OCI-LY1 (cell line): Measurements from ENCODE around the gene NUP42.

Experiments used
- H2AFZ ChIP-seq: fragments of 200-600 bp; sonication (generic), shearing (Covaris generic); 2 replicates; pipeline ENCODE4 v1.6.0; 2014; ENCODE audit warnings: antibody characterized with exemption, mild to moderate bottlenecking, low read length
- H3F3A ChIP-seq: fragments of 200-600 bp; sonication (generic), shearing (Covaris generic); 2 replicates; pipeline ENCODE4 v1.6.0; 2014; ENCODE audit warnings: mild to moderate bottlenecking, antibody characterized with exemption, low read length, moderate library complexity; ENCODE audit not compliant: insufficient read depth
- H3K27ac ChIP-seq: fragments of 200-600 bp; sonication (generic); 2 replicates; pipeline ENCODE4 v1.5.1; 2014; ENCODE audit warnings: low read length, mixed run types, mild to moderate bottlenecking, low read depth; ENCODE audit not compliant: poor library complexity, severe bottlenecking
- H3K27me3 ChIP-seq: fragments of 200-600 bp; sonication (generic); 2 replicates; pipeline ENCODE4 v1.6.0; 2014; ENCODE audit warnings: antibody characterized with exemption, mild to moderate bottlenecking, low read length, moderate library complexity; ENCODE audit not compliant: insufficient read depth
- H3K36me3 ChIP-seq: fragments of 200-600 bp; sonication (generic); 2 replicates; pipeline ENCODE4 v1.6.1; 2014; ENCODE audit warnings: mild to moderate bottlenecking, antibody characterized with exemption, low read length, moderate library complexity, mixed read lengths; ENCODE audit not compliant: insufficient read depth
- H3K4me1 ChIP-seq: fragments of 200-600 bp; sonication (generic); 2 replicates; pipeline ENCODE4 v1.5.1; 2014; ENCODE audit warnings: mild to moderate bottlenecking, low read length, moderate library complexity; ENCODE audit not compliant: insufficient read depth, severe bottlenecking
- H3K4me2 ChIP-seq: fragments of 200-600 bp; sonication (generic), shearing (Covaris generic); 2 replicates; pipeline ENCODE4 v1.6.1; 2014; ENCODE audit warnings: low read length
- H3K4me3 ChIP-seq: fragments of 200-600 bp; sonication (generic); 2 replicates; pipeline ENCODE4 v1.5.1; 2014; ENCODE audit warnings: low read length, low read depth, mild to moderate bottlenecking, mixed read lengths; ENCODE audit not compliant: poor library complexity, severe bottlenecking
- H3K79me2 ChIP-seq: fragments of 200-600 bp; shearing (Covaris generic); 2 replicates; pipeline ENCODE4 v1.6.1; 2016; ENCODE audit warnings: mixed run types, low read length, mixed read lengths; ENCODE audit not compliant: insufficient read depth
- H3K9ac ChIP-seq: fragments of 200-600 bp; sonication (generic), shearing (Covaris generic); 2 replicates; pipeline ENCODE4 v1.6.1; 2014; ENCODE audit warnings: mild to moderate bottlenecking, low read length, mixed read lengths
- H3K9me2 ChIP-seq: fragments of 200-600 bp; sonication (generic), shearing (Covaris generic); 2 replicates; pipeline ENCODE4 v1.6.1; 2014; ENCODE audit warnings: low read depth, mild to moderate bottlenecking, low read length, mixed read lengths
- H3K9me3 ChIP-seq: fragments of 200-600 bp; shearing (Covaris generic); 2 replicates; pipeline ENCODE4 v1.6.1; 2014; ENCODE audit warnings: low read length, mixed read lengths
- H4K20me1 ChIP-seq: fragments of 200-600 bp; sonication (generic), shearing (Covaris generic); 2 replicates; pipeline ENCODE4 v1.6.0; 2016; ENCODE audit warnings: mild to moderate bottlenecking, low read length; ENCODE audit not compliant: insufficient read depth
- CTCF ChIP-seq: fragments of 200-600 bp; sonication (generic), shearing (Covaris generic); IDR thresholded peaks from 2 replicates; pipeline ENCODE4 v1.5.1; 2017; ENCODE audit warnings: mild to moderate bottlenecking, antibody characterized with exemption, low read length, moderate library complexity, mixed read lengths
- EZH2 ChIP-seq: fragments of 200-600 bp; sonication (generic), shearing (Covaris generic); IDR thresholded peaks from 2 replicates; pipeline ENCODE4 v1.8.0; 2017; ENCODE audit warnings: borderline replicate concordance, mixed run types, mild to moderate bottlenecking, antibody characterized with exemption, low read length, moderate library complexity, mixed read lengths

The NUP42 gene

GRCh38 chr7:23167691-23168090 is 14.2 kb upstream of the NUP42 start:
- Histone ChIP-seq H3K79me2 (no peaks in the 10 kb centered on the region), H3K36me3 (no peaks in the 10 kb centered on the region), H3K9me3 (no peaks in the 10 kb centered on the region), H3K27ac (no peak overlapping the region), H3K9ac (no peak overlapping the region), H2AFZ (no peak overlapping the region), H3K27me3 (no peaks in the 10 kb centered on the region), H3K9me2 (no peaks in the 10 kb centered on the region), H3K4me1 (no peaks in the 10 kb centered on the region), H3K4me2 (no peak overlapping the region), H4K20me1 (no peaks in the 10 kb centered on the region), H3F3A (no peaks in the 10 kb centered on the region), H3K4me3 (no peak overlapping the region)
- TF ChIP-seq EZH2 (no peak), CTCF (no peak)

GRCh38 chr7:23168111-23168885 is 13.6 kb upstream of the NUP42 start:
- no peak overlapping the region for H3K4me2 ChIP-seq
- no peaks in the 10 kb centered on the region for H3K79me2 ChIP-seq
- H3K27ac ChIP-seq = no peak overlapping the region
- H3K36me3 ChIP-seq = no peaks in the 10 kb centered on the region
- no peak for TF ChIP-seq CTCF
- TF ChIP-seq EZH2 = no peak
- H4K20me1 ChIP-seq = no peaks in the 10 kb centered on the region
- no peak overlapping the region for H3K4me3 ChIP-seq
- no peak overlapping the region for H3K9ac ChIP-seq
- no peaks in the 10 kb centered on the region for H3K9me3 ChIP-seq
- H2AFZ ChIP-seq = no peak overlapping the region
- no peaks in the 10 kb centered on the region for H3K9me2 ChIP-seq
- H3F3A ChIP-seq = no peaks in the 10 kb centered on the region
- no peaks in the 10 kb centered on the region for H3K27me3 ChIP-seq
- H3K4me1 ChIP-seq = no peaks in the 10 kb centered on the region

GRCh38 chr7:23175938-23176337 is 5.9 kb upstream of the NUP42 start:
- Histone ChIP-seq H3K9me3 (no peaks in the 10 kb centered on the region), H2AFZ (no peak overlapping the region), H3K4me1 (peaks cover 4% of the 10 kb centered on the region), H3K9ac (no peak overlapping the region), H3K27ac (no peak overlapping the region), H3K9me2 (no peaks in the 10 kb centered on the region), H3F3A (no peaks in the 10 kb centered on the region), H3K36me3 (no peaks in the 10 kb centered on the region; the same call in 1 of the 2 replicates), H3K4me2 (no peak overlapping the region), H3K4me3 (no peak overlapping the region), H3K79me2 (no peaks in the 10 kb centered on the region), H4K20me1 (no peaks in the 10 kb centered on the region), H3K27me3 (no peaks in the 10 kb centered on the region)
- TF ChIP-seq CTCF (no peak), EZH2 (no peak)
